Liver (tissue), 3 donors: ENCODE data around the gene DNM2.

Source experiments
- CTCF ChIP-seq: fragments of 150-350 bp; IDR thresholded peaks from 2 replicates; pipeline ENCODE4 v1.5.1; 2017; ENCODE audit warnings: improper control_type of control experiment, low read depth, low read length; ENCODE audit not compliant: missing input control
- RAD21 ChIP-seq, 2 donors: IDR thresholded peaks; 2 replicates each; pipeline ENCODE4 v1.6.1; 2016; ENCODE audit warnings: antibody characterized with exemption in 2 of 2, mild to moderate bottlenecking in 2 of 2
- RXRA ChIP-seq, 2 donors: IDR thresholded peaks; 2 replicates each; pipeline ENCODE4 v1.6.1; 2017 to 2018; ENCODE audit warnings: antibody characterized with exemption in 2 of 2, mild to moderate bottlenecking in 1 of 2
- TF ChIP-seq, protein P1 (sequence below): IDR thresholded peaks from 2 replicates; pipeline ENCODE4 v1.6.1; 2016; ENCODE audit warnings: antibody characterized with exemption
- donor health status: healthy.
- donor health status: healthy.

- TF ChIP-seq CTCF (no peak), RAD21 (IDR thresholded peaks at IDR 0.05) (peak in 1 of 2 donors; percentile 9), RXRA (IDR thresholded peaks at IDR 0.05) (no peak)
- TF ChIP-seq, protein P1, sequence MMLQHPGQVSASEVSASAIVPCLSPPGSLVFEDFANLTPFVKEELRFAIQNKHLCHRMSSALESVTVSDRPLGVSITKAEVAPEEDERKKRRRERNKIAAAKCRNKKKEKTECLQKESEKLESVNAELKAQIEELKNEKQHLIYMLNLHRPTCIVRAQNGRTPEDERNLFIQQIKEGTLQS, result no peak
Observed at GRCh38 chr19:10701955-10702525, 15.8 kb upstream of the DNM2 start.
